ENCODE measurements around the gene HJV.

DNA sequence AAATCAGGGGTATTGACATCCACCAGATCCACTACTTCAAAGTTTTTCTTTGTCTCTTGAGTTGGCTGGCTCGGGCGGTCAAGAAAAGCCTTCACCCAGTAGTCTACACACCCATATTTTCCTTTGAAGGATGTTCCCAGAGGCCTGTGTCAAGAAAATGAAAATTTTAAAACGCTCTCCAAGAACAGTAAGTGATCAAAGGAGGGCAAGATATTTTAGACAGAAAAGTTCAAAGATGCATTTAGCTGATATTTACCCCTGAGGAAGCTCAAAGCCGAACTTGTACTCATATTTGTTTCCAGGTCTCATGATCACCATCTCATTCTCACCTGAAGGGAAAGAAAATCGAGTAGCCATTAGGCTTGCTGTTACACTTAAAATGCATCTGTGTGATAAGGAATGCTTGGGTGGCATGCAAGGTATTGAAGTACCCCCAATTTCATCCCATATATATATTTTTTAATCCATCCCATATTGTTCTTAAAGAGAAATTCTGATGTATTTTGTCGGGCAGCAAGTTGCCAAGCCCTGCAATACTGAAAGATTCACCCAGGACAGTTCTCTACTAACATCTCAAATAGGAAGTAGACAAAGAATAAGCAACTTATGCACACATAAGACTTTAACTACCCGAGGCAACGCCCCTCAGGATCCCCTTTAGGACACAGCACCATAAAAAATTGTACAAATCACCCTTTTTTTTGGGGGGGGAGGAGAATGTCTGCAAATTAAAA, 26.2 kb downstream of the HJV start:
- TF ChIP-seq, protein P1, sequence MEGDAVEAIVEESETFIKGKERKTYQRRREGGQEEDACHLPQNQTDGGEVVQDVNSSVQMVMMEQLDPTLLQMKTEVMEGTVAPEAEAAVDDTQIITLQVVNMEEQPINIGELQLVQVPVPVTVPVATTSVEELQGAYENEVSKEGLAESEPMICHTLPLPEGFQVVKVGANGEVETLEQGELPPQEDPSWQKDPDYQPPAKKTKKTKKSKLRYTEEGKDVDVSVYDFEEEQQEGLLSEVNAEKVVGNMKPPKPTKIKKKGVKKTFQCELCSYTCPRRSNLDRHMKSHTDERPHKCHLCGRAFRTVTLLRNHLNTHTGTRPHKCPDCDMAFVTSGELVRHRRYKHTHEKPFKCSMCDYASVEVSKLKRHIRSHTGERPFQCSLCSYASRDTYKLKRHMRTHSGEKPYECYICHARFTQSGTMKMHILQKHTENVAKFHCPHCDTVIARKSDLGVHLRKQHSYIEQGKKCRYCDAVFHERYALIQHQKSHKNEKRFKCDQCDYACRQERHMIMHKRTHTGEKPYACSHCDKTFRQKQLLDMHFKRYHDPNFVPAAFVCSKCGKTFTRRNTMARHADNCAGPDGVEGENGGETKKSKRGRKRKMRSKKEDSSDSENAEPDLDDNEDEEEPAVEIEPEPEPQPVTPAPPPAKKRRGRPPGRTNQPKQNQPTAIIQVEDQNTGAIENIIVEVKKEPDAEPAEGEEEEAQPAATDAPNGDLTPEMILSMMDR (IDR thresholded peaks at IDR 0.05): no peak
- no peak for TF ChIP-seq POLR2A (IDR thresholded peaks at IDR 0.05)

Data from ovary (tissue), 3 donors.